Mononuclear cell (primary cell): ENCODE data around the gene AGPAT2. TPM values are rescaled to one million over a fixed set of nuclear protein-coding genes. Genes with fewer than 3 reads are reported as not detected.
A peak's percentile ranks its signal among the peaks of the same experiment; 100 is the strongest.

Experiments
- H3K27me3 ChIP-seq: 2 replicates; pipeline ENCODE4 v1.6.0; 2011; ENCODE audit warnings: low read length, control low read depth; ENCODE audit not compliant: insufficient read depth
- H3K4me1 ChIP-seq: 2 replicates; pipeline ENCODE4 v1.5.1; 2011; ENCODE audit warnings: mild to moderate bottlenecking, low read length, control low read depth; ENCODE audit not compliant: insufficient read depth
- H3K4me3 ChIP-seq: 2 replicates; pipeline ENCODE4 v1.5.1; 2011; ENCODE audit warnings: mild to moderate bottlenecking, low read length, moderate library complexity
- H3K9me3 ChIP-seq: 2 replicates; pipeline ENCODE4 v1.5.1; 2011; ENCODE audit warnings: low read depth, mild to moderate bottlenecking, control low read depth, low read length
- total RNA-seq: library from RNA; depleted of rRNA; stranded (reverse); fragments of >200 nt; gene quantifications from one replicate; pipeline ENCODE4 v1.2.3, GENCODE V29; 2012

Gene AGPAT2
- total RNA-seq: 18.7 TPM

DNA sequence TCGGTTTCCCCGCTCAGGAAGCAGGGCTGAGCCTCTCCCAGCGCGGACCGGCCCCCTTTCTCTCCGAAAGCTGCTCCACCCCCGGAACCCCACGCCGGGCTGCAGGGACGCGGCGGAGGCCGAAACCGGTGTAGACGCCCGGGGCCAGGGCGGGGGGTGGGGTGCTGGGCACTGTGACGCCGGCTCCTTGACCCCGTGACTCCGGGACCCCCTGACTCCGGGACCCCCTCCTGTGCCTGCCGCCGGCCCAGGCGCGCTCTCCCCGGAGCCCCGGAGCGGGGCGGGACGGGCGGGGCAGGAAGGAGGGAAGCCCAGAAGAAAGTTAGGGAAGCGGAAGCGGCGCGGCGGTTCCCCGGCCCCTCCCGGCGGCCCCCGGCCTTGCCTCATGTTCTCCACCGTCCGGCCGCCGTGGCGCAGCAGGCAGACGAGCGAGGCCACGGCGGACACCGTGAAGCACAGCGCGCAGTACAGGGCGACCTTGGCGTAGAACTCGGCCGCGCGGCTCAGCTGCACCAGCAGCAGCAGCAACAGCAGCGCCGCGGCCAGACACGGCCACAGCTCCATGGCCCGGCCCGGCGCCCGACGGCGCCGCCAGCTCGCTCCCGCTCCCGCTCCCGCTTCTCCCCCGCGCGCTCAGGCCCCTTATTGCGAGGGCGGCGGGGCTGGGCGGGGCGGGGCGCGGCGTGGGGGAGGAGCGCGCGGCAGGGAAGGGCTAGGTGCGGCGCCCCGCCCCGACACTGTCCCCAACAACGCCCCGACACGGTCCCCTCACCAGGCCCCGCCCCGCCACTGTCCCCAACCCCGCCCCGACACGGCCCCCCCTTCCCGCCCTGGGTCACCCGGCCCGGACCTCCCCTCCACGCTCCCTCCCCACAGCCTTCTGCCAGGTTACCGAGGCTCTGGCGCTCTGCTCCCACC, at the start of gene AGPAT2:
Gene AGPAT2, minus strand, starts transcription at position 664 of the 918 bp plus-strand sequence. Its CDS starts 100 bp downstream, at position 564.
- Histone ChIP-seq H3K27me3 (no peaks in the 10 kb centered on the region), H3K9me3 (no peaks in the 10 kb centered on the region), H3K4me1 (peaks cover 26% of the 10 kb centered on the region), H3K4me3 (peak within 1 kb of the TSS; percentile 56)

DNA sequence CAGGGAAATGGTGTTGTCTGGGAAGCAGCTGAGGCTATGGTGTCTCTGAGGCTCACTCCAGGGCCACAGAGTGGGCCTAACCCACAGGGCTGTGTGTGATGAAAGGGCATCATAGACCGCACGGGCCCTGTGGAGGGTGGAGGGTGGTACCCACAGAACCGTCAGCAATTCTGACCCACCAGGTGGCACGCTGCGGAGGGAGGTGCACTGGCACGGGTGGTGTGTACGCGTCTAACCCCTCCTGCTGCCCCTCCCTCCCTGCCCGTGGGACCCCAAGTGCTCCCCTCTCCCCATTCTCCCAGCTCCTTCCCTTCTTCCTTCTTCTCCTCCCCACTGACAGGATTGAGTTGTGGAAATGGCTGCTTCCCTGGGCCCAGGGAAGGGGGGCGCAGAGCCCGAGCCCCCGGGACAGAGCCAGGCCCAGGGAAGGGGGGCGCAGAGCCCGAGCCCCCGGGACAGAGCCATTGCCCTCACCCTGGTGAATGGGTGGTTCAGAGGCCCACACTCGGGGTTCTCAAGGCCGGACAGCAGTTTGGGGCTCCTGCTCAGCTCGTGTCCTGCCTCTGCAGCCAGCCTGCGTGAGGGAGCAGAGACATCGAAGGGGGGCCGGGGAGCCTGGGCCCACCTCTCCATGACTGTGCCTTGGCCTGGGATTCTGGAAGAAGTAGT, 48.7 kb upstream of the AGPAT2 start:
- Histone ChIP-seq H3K9me3 (no peaks in the 10 kb centered on the region), H3K4me3 (no peak overlapping the region), H3K4me1 (no peaks in the 10 kb centered on the region), H3K27me3 (no peaks in the 10 kb centered on the region)

DNA sequence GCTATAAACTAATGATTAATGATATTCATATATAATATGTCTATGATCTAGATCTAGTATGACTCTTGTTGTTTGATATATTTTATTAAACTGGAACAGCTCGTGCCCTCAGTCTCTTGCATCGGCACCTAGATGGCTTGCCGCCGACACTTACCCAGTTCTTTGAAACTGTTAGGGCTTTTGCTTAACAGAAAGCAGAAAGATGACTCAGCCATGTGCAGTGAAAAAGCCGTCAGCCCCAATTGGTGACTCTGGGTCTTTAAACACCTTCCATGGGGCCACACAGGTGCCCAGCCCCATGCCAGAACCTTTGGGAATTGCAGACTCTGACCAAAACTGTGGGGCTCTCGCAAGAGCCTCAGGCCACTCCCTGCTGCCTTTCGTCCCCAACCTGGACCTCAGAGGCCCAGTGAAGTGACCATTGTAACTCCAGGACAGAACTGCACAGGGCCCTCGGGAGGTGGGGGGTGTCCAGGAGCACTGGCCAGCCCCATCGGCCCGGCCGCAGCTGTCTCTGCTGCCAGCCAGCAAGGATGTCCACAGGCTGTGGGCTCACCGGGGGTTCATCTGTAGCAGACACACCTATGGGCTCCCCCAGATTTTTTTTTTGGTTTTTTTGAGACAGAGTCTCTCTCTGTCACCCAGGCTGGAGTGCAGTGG, 47.7 kb upstream of the AGPAT2 start:
- Histone ChIP-seq H3K4me3 (no peak overlapping the region), H3K9me3 (no peaks in the 10 kb centered on the region), H3K4me1 (no peaks in the 10 kb centered on the region)

DNA sequence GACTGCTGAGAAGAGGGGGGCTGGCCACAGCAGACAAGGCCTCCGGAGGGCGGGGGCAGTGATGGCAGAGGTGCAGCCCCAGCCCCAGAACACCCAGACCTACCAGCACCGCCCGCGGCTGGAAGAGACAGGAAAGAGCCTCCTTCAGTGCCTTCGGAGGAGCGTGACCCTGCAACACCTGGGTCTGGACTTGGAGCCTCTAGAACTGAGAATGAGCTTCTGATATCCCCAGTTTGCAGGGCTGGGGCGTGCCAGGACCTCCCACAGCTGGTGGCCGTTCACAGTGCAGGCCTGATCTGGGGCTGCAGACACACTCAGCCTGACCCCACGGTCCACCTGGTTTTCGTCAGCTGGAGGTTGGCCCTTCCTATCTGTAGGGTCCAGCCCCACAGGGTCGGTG, 46.4 kb upstream of the AGPAT2 start:
- H3K4me3 ChIP-seq: no peak overlapping the region
- peaks cover 6% of the 10 kb centered on the region for H3K4me1 ChIP-seq
- H3K27me3 ChIP-seq: no peaks in the 10 kb centered on the region
- no peaks in the 10 kb centered on the region for H3K9me3 ChIP-seq

More for the DNA sequence above, 47.7 kb upstream of the AGPAT2 start:
- H3K27me3 ChIP-seq: no peaks in the 10 kb centered on the region

DNA sequence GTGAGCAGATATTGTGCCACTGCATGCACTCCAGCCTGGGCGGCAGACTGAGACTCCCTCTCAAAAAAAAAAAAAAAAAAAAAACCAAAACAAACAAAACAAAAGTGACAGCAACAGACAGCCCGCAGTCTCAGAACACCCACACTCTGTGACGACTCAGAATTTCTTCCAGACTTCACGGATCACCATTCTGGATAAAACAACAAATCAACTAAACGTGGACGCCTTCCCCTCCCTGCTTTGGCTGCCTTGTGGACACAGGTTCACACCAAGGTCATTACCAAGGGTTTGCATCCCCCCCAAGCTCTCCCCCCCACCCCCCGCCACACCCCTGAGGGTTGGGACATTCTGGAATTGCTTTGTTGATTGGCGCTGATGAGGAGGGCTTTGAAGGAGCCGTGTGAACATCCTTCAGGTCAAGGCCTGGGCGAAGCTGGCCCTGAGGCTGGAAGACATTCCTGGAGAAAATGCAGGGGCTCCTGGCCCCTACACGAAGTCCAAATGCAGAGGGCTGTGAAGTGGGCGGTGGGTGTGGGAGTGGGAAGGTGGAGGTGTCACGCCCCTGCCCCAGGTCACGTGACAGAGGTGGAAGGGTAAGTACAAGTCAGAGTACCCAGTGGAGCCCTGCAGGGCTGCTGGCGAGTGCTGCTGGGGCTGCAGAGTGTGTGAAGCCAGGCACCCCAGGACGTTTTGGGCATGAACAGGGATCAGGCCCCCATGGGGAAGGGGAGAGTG, 45.4 kb upstream of the AGPAT2 start:
- Histone ChIP-seq H3K9me3 (no peaks in the 10 kb centered on the region), H3K4me1 (peaks cover 11% of the 10 kb centered on the region), H3K27me3 (no peaks in the 10 kb centered on the region), H3K4me3 (no peak overlapping the region)

DNA sequence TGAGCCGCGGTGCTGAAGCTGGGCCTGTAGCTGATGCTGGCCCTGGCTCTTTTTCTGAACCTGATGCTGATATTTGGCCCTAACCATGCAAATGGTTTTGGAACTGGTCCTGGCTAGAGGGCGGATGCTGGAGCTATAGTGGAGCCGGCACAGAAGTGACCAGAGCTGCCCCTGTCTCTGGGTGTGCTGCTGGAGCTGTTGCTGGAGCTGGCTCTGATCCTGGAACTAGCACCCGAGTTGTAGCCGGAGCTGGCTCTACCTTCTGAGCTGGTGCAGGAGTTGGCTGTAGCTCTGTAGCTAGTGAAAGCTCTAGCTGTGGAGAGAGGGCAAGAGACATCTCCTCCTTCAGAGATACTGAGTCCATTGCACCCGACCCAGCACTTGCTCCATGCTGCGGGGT, 42.7 kb upstream of the AGPAT2 start:
- Histone ChIP-seq H3K4me1 (peaks cover 36% of the 10 kb centered on the region), H3K27me3 (no peaks in the 10 kb centered on the region), H3K4me3 (no peak overlapping the region), H3K9me3 (no peaks in the 10 kb centered on the region)

DNA sequence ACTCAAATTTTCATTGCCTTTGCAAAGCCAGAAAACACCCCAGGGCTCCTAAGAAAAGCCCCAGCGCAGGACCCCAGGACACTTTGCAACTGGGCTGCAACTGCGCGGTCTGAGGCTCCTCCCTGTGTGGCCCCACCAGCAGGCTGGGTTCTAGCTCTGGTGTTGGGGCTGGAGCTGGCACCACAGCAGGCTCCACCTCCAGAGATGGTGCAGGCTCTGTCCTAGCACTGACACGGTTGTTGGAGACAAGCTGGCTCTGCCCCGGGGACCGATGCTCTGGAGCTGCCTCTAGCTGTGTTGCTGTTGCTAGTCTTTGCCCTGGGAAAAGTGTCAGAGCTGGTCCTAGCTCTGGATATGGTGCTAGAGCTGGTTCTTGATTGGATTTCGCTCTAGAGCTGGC, 41.9 kb upstream of the AGPAT2 start:
- no peaks in the 10 kb centered on the region for H3K9me3 ChIP-seq
- H3K27me3 ChIP-seq: no peaks in the 10 kb centered on the region
- H3K4me3 ChIP-seq: no peak overlapping the region
- peaks cover 40% of the 10 kb centered on the region for H3K4me1 ChIP-seq

DNA sequence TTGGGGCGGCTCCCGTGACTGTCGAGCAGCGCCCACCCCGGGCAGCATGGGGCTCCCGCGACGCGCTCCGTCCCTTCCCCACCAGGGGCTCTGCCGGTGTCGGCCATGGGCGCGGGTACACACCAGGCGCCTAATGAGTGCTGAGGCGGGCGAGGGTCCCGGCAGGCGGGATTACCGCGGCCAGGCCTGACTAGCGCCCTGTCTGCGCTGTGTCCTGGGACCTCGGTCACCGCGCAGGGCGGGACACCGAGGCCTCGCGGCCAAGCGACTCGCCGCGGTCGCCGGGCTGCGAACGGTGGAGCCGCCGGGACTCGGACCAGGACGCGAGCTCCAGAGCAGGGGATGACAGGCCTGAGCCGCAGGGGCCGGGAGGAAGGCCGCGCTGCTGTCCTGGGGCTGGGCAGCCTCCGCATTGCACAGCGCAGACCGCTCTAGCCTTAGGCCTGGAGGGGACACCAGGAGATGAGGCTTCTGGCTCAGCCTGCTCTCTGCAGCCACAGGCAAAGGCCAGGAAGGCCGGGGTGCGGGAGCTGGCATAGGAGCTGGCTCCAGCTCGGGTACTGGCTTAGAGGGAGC, 41.4 kb upstream of the AGPAT2 start:
- H3K4me1 ChIP-seq: peaks cover 40% of the 10 kb centered on the region
- H3K27me3 ChIP-seq: no peaks in the 10 kb centered on the region
- peak overlapping the region; percentile 64 for H3K4me3 ChIP-seq
- H3K9me3 ChIP-seq: no peaks in the 10 kb centered on the region

DNA sequence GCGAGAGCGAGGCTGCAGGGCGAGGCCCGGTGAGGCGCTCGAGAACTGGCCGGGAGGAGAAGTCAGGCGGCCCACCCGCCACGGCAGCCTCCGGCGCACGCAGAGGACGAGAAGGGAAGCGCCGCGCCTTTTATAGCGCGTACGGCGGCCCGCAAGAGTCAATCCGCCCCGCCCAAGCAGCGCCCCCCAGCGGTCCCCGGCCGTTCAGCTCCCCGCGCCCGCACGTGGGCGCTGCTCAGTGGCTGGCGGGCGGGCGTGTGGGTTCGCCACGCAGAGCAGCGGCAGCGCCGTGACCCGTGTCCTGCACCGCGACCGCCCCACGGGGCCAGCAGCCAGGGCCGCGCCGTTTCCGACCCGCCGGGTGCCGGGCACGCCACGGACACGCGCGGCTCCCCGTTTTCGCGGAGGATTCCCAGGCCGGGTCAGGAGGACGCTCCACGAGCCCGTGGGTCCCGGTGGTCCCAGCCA, 40.9 kb upstream of the AGPAT2 start:
- no peaks in the 10 kb centered on the region for H3K27me3 ChIP-seq
- H3K4me1 ChIP-seq: peaks cover 40% of the 10 kb centered on the region
- H3K4me3 ChIP-seq: peak overlapping the region; percentile 64
- no peaks in the 10 kb centered on the region for H3K9me3 ChIP-seq

DNA sequence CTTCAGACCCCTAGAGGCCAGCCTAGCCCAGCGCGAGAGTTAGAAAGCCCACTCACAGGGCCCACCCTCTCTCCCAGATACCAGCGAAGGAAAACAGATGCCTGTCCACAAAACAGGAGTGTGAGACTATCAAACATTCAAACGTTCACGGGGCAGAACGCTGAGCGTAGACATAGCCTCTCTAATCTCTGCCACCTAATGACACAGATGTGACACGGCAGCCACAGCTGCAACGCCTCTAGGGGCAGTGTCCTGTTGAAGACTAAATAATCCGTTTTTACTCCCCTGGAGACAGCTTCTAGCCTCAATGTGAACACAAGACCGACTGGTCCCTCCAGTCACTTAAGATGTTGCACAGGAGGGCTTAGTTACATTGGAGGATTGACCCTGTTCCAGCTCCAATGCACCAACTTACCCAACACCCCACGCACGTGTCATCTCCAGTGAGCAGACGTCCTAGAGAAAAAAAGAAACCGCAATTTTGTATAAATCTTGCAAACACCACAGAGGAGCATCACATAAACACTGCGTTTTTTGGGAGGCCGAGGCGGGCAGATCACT, 39.5 kb upstream of the AGPAT2 start:
- Histone ChIP-seq H3K27me3 (no peaks in the 10 kb centered on the region), H3K4me3 (peak overlapping the region; percentile 64), H3K4me1 (peaks cover 40% of the 10 kb centered on the region), H3K9me3 (no peaks in the 10 kb centered on the region)

DNA sequence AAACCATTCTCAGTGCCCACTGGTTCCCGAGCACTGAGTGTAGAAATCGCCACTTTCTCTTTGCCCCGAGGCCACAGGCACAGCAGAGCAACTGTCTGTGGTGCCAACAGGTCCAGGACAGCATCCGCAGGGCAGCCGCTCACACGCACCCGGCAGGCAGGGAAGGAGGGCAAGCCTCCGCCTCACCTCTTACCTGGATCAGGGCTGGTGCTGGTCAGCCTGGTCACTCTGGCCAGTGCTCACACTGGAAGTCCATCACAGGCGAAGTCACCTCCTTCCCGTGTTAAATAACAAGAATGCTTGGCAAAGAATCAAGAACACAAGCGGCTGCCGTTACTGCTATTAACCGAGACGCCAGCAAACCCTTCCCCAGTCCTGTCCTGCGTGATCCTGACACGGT, 38.9 kb upstream of the AGPAT2 start:
- Histone ChIP-seq H3K27me3 (no peaks in the 10 kb centered on the region), H3K4me3 (no peak overlapping the region), H3K4me1 (peaks cover 40% of the 10 kb centered on the region), H3K9me3 (no peaks in the 10 kb centered on the region)

DNA sequence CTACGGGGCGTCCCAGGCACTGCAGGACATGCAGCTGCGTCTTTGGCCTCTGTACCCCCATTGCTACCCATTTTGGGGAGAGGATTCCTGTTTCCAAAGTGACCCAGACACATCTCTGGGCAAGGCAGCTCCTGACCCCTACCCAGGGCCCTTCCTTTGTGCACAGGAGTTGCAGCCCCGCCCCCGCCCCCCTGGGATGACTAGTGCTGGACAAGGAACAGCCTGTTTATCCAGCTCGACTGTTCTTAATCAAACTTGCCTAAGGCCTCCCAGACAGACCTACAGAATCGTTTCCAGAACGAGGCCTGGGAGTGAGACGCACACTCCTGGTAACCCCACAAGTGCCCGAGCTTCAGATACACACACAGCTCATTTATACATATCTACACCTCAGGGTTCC, 38.4 kb upstream of the AGPAT2 start:
- peaks cover 40% of the 10 kb centered on the region for H3K4me1 ChIP-seq
- no peaks in the 10 kb centered on the region for H3K27me3 ChIP-seq
- H3K9me3 ChIP-seq: no peaks in the 10 kb centered on the region
- H3K4me3 ChIP-seq: no peak overlapping the region

DNA sequence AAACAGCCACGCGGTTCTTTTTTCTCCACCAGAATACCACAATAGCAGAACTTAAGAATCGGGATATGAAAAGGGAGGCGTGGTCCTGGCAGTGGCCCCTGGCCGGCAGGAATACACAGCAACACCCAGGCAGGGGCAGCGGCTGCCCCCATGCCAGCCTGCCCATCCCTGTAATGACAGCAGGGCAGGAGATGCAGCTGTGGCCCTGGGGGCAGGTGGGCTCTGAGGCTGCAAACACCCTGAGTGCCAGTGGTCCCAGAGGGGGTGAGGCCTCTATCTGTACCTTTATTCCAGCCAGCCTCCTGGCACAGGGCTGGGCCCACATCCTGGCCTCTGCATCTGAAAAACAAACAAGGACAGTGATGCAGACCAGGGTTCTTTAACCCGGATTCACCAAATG, 37.5 kb upstream of the AGPAT2 start:
- Histone ChIP-seq H3K27me3 (no peaks in the 10 kb centered on the region), H3K9me3 (no peaks in the 10 kb centered on the region), H3K4me3 (no peak overlapping the region), H3K4me1 (peaks cover 40% of the 10 kb centered on the region)

DNA sequence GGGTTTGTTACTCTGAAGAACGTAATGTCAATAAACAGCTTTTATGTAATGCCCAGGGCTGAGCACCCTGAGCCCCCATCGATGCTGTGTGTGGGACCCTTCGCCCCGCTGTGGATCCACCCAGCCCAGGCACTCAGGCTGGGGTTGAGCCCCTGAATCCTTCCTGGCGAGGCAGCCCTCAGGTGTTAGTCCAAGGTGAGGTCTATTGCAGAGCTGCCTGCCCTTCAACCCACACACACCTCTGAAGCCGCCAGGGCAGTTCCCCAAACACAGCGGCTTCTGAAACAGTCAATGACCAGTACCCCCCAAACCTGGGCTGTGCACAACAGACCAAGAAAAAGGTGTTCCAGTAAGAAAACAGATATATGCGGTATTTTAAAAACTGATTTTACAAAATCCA, 36.7 kb upstream of the AGPAT2 start:
- H3K9me3 ChIP-seq: no peaks in the 10 kb centered on the region
- peaks cover 42% of the 10 kb centered on the region for H3K4me1 ChIP-seq
- no peaks in the 10 kb centered on the region for H3K27me3 ChIP-seq
- no peak overlapping the region for H3K4me3 ChIP-seq
